ENCODE measurements around the gene NTNG1.

The NTNG1 gene

DNA sequence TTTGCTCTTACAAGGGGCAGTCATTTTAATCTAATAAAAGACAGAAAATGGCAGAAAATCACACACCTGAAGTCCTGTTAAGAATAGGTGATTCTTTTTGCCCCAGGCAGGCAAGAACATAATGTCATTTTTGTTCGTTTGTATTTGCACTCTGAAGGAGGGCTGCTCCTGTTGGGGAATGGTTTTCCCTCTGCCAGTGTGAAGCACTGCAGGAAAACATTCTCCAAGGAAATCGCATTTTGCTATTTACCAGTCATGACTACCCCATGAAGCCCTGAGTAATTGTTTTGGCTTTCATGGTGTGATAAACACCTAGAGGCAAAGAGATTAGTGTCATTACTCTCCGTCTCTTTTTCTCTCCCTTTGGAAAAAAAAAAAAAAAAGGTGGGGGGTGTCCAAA is 345.5 kb downstream of the NTNG1 start:
- Histone ChIP-seq H3K4me2 (ENCODE audit: insufficient read depth, low read length) (no peak overlapping the region), H3K79me2 (ENCODE audit: insufficient read depth, low read length) (no peaks in the 10 kb centered on the region), H2AFZ (ENCODE audit: low read depth, low read length) (no peak overlapping the region), H3K4me3 (ENCODE audit: low read depth in 1 of 2, low read length in 2 of 2) (no peak overlapping the region), H3K9me3 (ENCODE audit: insufficient read depth, low read length, severe bottlenecking) (no peaks in the 10 kb centered on the region), H3K27me3 (ENCODE audit: insufficient read depth, low read length, poor library complexity) (no peaks in the 10 kb centered on the region), H3K27ac (ENCODE audit: low read length) (no peak overlapping the region), H3K36me3 (ENCODE audit: insufficient read depth, low read length) (no peaks in the 10 kb centered on the region), H4K20me1 (ENCODE audit: insufficient read depth, low read length) (no peaks in the 10 kb centered on the region), H3K9ac (ENCODE audit: low read depth, low read length) (no peak overlapping the region), H3K4me1 (ENCODE audit: insufficient read depth, low read length) (no peaks in the 10 kb centered on the region)
- DNase-seq (no peak), ATAC-seq (ENCODE audit: insufficient read depth, low read depth) (no peak)
- no peak for TF ChIP-seq EZH2 (IDR thresholded peaks at IDR 0.05; ENCODE audit: borderline replicate concordance, low read depth, low read length, severe bottlenecking)
- TF ChIP-seq, protein P1, sequence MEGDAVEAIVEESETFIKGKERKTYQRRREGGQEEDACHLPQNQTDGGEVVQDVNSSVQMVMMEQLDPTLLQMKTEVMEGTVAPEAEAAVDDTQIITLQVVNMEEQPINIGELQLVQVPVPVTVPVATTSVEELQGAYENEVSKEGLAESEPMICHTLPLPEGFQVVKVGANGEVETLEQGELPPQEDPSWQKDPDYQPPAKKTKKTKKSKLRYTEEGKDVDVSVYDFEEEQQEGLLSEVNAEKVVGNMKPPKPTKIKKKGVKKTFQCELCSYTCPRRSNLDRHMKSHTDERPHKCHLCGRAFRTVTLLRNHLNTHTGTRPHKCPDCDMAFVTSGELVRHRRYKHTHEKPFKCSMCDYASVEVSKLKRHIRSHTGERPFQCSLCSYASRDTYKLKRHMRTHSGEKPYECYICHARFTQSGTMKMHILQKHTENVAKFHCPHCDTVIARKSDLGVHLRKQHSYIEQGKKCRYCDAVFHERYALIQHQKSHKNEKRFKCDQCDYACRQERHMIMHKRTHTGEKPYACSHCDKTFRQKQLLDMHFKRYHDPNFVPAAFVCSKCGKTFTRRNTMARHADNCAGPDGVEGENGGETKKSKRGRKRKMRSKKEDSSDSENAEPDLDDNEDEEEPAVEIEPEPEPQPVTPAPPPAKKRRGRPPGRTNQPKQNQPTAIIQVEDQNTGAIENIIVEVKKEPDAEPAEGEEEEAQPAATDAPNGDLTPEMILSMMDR (IDR thresholded peaks at IDR 0.05; ENCODE audit: borderline replicate concordance, extremely low read depth, low read length, poor library complexity, severe bottlenecking) = no peak

- H3K4me1 ChIP-seq (ENCODE audit: insufficient read depth, low read length) = no peaks in the 10 kb centered on the region
- H3K9ac ChIP-seq (ENCODE audit: low read depth, low read length) = no peak overlapping the region
- H3K4me3 ChIP-seq (ENCODE audit: low read depth in 1 of 2, low read length in 2 of 2) = no peak overlapping the region
- H3K79me2 ChIP-seq (ENCODE audit: insufficient read depth, low read length) = no peaks in the 10 kb centered on the region
- no peaks in the 10 kb centered on the region for H4K20me1 ChIP-seq (ENCODE audit: insufficient read depth, low read length)
- no peaks in the 10 kb centered on the region for H3K36me3 ChIP-seq (ENCODE audit: insufficient read depth, low read length)
- TF ChIP-seq EZH2 (IDR thresholded peaks at IDR 0.05; ENCODE audit: borderline replicate concordance, low read depth, low read length, severe bottlenecking) = no peak
- TF ChIP-seq, protein P1 (IDR thresholded peaks at IDR 0.05; ENCODE audit: borderline replicate concordance, extremely low read depth, low read length, poor library complexity, severe bottlenecking) = no peak
- no peaks in the 10 kb centered on the region for H3K9me3 ChIP-seq (ENCODE audit: insufficient read depth, low read length, severe bottlenecking)
- DNase-seq (no peak), ATAC-seq (ENCODE audit: insufficient read depth, low read depth) (no peak)
- H3K27ac ChIP-seq (ENCODE audit: low read length) = no peak overlapping the region
- no peaks in the 10 kb centered on the region for H3K27me3 ChIP-seq (ENCODE audit: insufficient read depth, low read length, poor library complexity)
- no peak overlapping the region for H2AFZ ChIP-seq (ENCODE audit: low read depth, low read length)
- H3K4me2 ChIP-seq (ENCODE audit: insufficient read depth, low read length) = no peak overlapping the region
Measured at GRCh38 chr1:107487506-107487905, 346.7 kb downstream of the NTNG1 start.

DNA sequence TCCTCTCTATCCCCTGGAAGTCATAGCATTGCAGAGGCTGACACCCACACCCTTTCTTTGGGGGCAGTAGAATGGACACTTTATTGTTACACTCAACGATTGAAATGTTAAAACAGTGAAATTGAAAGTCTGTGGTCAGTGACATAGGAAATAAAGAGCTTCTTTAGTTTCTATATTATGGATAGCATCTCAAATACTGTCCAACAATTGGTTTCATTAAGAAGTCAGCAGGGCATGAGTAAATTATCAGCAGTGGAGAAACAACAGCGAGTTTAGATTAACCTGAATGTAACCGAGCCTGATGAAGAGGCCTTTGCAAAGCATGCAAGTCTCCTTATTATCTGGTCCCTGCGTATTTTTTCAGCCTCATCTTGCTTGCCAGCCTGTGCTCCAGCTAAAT is 350.7 kb downstream of the NTNG1 start:
- TF ChIP-seq, protein P1 (IDR thresholded peaks at IDR 0.05; ENCODE audit: borderline replicate concordance, extremely low read depth, low read length, poor library complexity, severe bottlenecking) = no peak
- TF ChIP-seq EZH2 (IDR thresholded peaks at IDR 0.05; ENCODE audit: borderline replicate concordance, low read depth, low read length, severe bottlenecking) = no peak
- ATAC-seq (ENCODE audit: insufficient read depth, low read depth) (no peak), DNase-seq (no peak)
- no peak overlapping the region for H3K4me2 ChIP-seq (ENCODE audit: insufficient read depth, low read length)
- no peaks in the 10 kb centered on the region for H3K4me1 ChIP-seq (ENCODE audit: insufficient read depth, low read length)
- H3K9ac ChIP-seq (ENCODE audit: low read depth, low read length) = no peak overlapping the region
- no peaks in the 10 kb centered on the region for H4K20me1 ChIP-seq (ENCODE audit: insufficient read depth, low read length)
- H3K27ac ChIP-seq (ENCODE audit: low read length) = no peak overlapping the region
- H2AFZ ChIP-seq (ENCODE audit: low read depth, low read length) = no peak overlapping the region
- H3K79me2 ChIP-seq (ENCODE audit: insufficient read depth, low read length) = no peaks in the 10 kb centered on the region
- no peak overlapping the region for H3K4me3 ChIP-seq (ENCODE audit: low read depth in 1 of 2, low read length in 2 of 2)
- no peaks in the 10 kb centered on the region for H3K36me3 ChIP-seq (ENCODE audit: insufficient read depth, low read length)
- no peaks in the 10 kb centered on the region for H3K27me3 ChIP-seq (ENCODE audit: insufficient read depth, low read length, poor library complexity)
- no peaks in the 10 kb centered on the region for H3K9me3 ChIP-seq (ENCODE audit: insufficient read depth, low read length, severe bottlenecking)

Measured in DND-41 (cell line).